Glutamatergic neuron (in vitro differentiated cells): ENCODE results near the gene ERFE. TPM values are rescaled to one million over a fixed set of nuclear protein-coding genes. Genes with fewer than 3 reads are reported as not detected.
A peak's percentile ranks its signal among the peaks of the same experiment; 100 is the strongest.

Experiments
- DNase-seq: peaks from one replicate; pipeline ENCODE4 v3.0.0; 2022
- H3K27ac Mint-ChIP-seq: one replicate; pipeline ENCODE4 v1.8.0; 2020; ENCODE audit warnings: mild to moderate bottlenecking, mixed read lengths, inconsistent platforms; ENCODE audit not compliant: unreplicated experiment
- H3K27me3 Mint-ChIP-seq: one replicate; pipeline ENCODE4 v1.8.0; 2020; ENCODE audit warnings: mild to moderate bottlenecking, moderate library complexity, mixed read lengths, inconsistent platforms; ENCODE audit not compliant: unreplicated experiment
- H3K36me3 Mint-ChIP-seq: one replicate; pipeline ENCODE4 v1.8.0; 2020; ENCODE audit warnings: mild to moderate bottlenecking, mixed read lengths, inconsistent platforms; ENCODE audit not compliant: unreplicated experiment
- H3K4me1 Mint-ChIP-seq: one replicate; pipeline ENCODE4 v1.8.0; 2020; ENCODE audit warnings: mild to moderate bottlenecking, low read depth, mixed read lengths, inconsistent platforms; ENCODE audit not compliant: unreplicated experiment
- H3K4me3 Mint-ChIP-seq: one replicate; pipeline ENCODE4 v1.8.0; 2020; ENCODE audit warnings: mild to moderate bottlenecking, mixed read lengths, inconsistent platforms; ENCODE audit not compliant: unreplicated experiment
- H3K9me3 Mint-ChIP-seq: one replicate; pipeline ENCODE4 v1.8.0; 2020; ENCODE audit warnings: mild to moderate bottlenecking, moderate library complexity, mixed read lengths, inconsistent platforms; ENCODE audit not compliant: unreplicated experiment
- CTCF ChIP-seq: fragments of 200-600 bp; sonication (generic); IDR thresholded peaks from one replicate; pipeline ENCODE4 v1.5.0; 2021; ENCODE audit not compliant: partially characterized antibody, unreplicated experiment
- total RNA-seq: library from RNA; stranded (reverse); fragmentation: NEBNext Ultra II Directional; extraction: Animal tissue kit (Norgen Biotek cat#: 25700); gene quantifications from one replicate; pipeline ENCODE4 v1.2.1, GENCODE V29; 2021; ENCODE audit not compliant: unreplicated experiment

Gene ERFE
- total RNA-seq, 1 donor from 2014 or later, result 12.2 TPM

GRCh38 chr2:238150686-238151085 lies 8.1 kb upstream of the ERFE start:
- H3K27ac Mint-ChIP-seq, result no peak overlapping the region
- H3K9me3 Mint-ChIP-seq, result peaks cover 3% of the 10 kb centered on the region
- no peak for TF ChIP-seq CTCF
- no peaks in the 10 kb centered on the region for H3K36me3 Mint-ChIP-seq
- H3K4me1 Mint-ChIP-seq, result no peaks in the 10 kb centered on the region
- DNase-seq, result no peak
- no peak overlapping the region for H3K4me3 Mint-ChIP-seq
- no peaks in the 10 kb centered on the region for H3K27me3 Mint-ChIP-seq

GRCh38 chr2:238151205-238151604 lies 7.6 kb upstream of the ERFE start:
- Mint-ChIP-seq H3K9me3 (peaks cover 3% of the 10 kb centered on the region), H3K27me3 (no peaks in the 10 kb centered on the region), H3K4me3 (no peak overlapping the region), H3K4me1 (no peaks in the 10 kb centered on the region), H3K36me3 (no peaks in the 10 kb centered on the region), H3K27ac (no peak overlapping the region)
- TF ChIP-seq CTCF, result no peak
- no peak for DNase-seq

GRCh38 chr2:238151628-238152235 lies 7.0 kb upstream of the ERFE start:
- TF ChIP-seq CTCF, result no peak
- H3K4me3 Mint-ChIP-seq, result no peak overlapping the region
- no peaks in the 10 kb centered on the region for H3K4me1 Mint-ChIP-seq
- no peak for DNase-seq
- H3K27me3 Mint-ChIP-seq, result no peaks in the 10 kb centered on the region
- H3K9me3 Mint-ChIP-seq, result peaks cover 3% of the 10 kb centered on the region
- no peaks in the 10 kb centered on the region for H3K36me3 Mint-ChIP-seq
- no peak overlapping the region for H3K27ac Mint-ChIP-seq

GRCh38 chr2:238152771-238153688 lies 5.7 kb upstream of the ERFE start:
- no peaks in the 10 kb centered on the region for H3K36me3 Mint-ChIP-seq
- H3K9me3 Mint-ChIP-seq, result peaks cover 3% of the 10 kb centered on the region
- TF ChIP-seq CTCF, result peak; percentile 28
- no peaks in the 10 kb centered on the region for H3K27me3 Mint-ChIP-seq
- H3K4me3 Mint-ChIP-seq, result no peak overlapping the region
- no peak for DNase-seq
- H3K27ac Mint-ChIP-seq, result no peak overlapping the region
- H3K4me1 Mint-ChIP-seq, result no peaks in the 10 kb centered on the region

- H3K27ac Mint-ChIP-seq, result no peak overlapping the region
- H3K4me3 Mint-ChIP-seq, result no peak overlapping the region
- no peak for TF ChIP-seq CTCF
- peaks cover 3% of the 10 kb centered on the region for H3K4me1 Mint-ChIP-seq
- no peaks in the 10 kb centered on the region for H3K27me3 Mint-ChIP-seq
- DNase-seq, result no peak
- peaks cover 5% of the 10 kb centered on the region for H3K9me3 Mint-ChIP-seq
- no peaks in the 10 kb centered on the region for H3K36me3 Mint-ChIP-seq
These were observed 4.2 kb upstream of the ERFE start for GRCh38 chr2:238154570-238154969.
